T-helper 2 cell treated with Interferon-gamma antibody and Interleukin-4, amounts not matched to agents 5 μg/mL and 100 μg/mL, for 36 hours (primary cell): Measurements from ENCODE around the gene MTTP.

Experiments
- DNase-seq: peaks from one replicate; pipeline ENCODE4 v3.0.0; 2021; ENCODE audit warnings: low spot score
- H3K27ac Mint-ChIP-seq: one replicate; pipeline ENCODE4 v1.8.0; 2021; ENCODE audit warnings: mild to moderate bottlenecking, mixed read lengths
- H3K27me3 Mint-ChIP-seq: one replicate; pipeline ENCODE4 v1.8.0; 2021; ENCODE audit warnings: low read depth, mixed read lengths
- H3K36me3 Mint-ChIP-seq: one replicate; pipeline ENCODE4 v1.8.0; 2021; ENCODE audit warnings: low read depth, mixed read lengths
- H3K4me1 Mint-ChIP-seq: one replicate; pipeline ENCODE4 v1.8.0; 2021; ENCODE audit warnings: low read depth, mixed read lengths
- H3K4me3 Mint-ChIP-seq: one replicate; pipeline ENCODE4 v1.8.0; 2022; ENCODE audit warnings: mild to moderate bottlenecking, moderate library complexity, mixed read lengths
- H3K9me3 Mint-ChIP-seq: one replicate; pipeline ENCODE4 v1.8.0; 2021; ENCODE audit warnings: mixed read lengths

Gene MTTP

DNA sequence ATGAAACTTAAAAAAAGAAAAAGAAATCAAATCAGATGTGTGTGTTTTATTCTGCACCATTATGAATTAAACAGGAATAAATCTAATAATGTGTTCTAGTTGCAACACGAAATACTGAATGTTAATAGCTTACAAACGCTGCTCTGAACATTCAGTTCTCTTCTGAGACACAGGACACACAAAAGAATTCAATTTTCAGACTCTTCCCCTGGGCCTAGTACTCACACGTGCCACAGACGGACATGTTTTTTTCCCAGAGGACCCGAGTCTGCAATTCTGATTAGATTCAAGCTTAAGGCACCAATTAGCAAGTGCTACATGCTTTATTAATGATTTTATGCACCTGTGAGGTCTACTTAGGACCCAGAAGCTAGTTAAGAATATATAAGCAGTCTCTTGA lies 62.5 kb downstream of the MTTP start:
- no peak for DNase-seq
- no peaks in the 10 kb centered on the region for H3K36me3 Mint-ChIP-seq
- peaks cover 14% of the 10 kb centered on the region for H3K27me3 Mint-ChIP-seq
- H3K4me3 Mint-ChIP-seq, result no peak overlapping the region
- no peaks in the 10 kb centered on the region for H3K4me1 Mint-ChIP-seq
- no peak overlapping the region for H3K27ac Mint-ChIP-seq
- H3K9me3 Mint-ChIP-seq, result no peaks in the 10 kb centered on the region

DNA sequence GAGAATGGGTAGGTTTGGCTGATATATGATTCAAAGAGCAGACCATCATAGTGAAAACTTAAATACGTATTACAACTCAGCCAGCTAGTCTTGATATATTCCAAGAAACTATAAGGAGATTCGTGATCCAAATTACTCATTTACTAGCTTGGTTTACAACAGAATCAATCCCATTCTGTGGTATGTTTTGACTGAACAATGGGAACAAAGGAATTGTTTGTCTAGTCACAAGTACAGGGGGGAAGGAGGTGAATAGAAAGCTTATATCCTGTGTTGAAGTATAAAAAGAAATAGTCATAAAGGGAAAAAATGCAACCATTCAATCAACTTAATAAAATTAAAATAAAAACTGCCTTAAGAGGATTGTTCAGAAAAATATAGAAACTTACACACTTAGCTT lies 66.1 kb downstream of the MTTP start:
- no peak overlapping the region for H3K4me3 Mint-ChIP-seq
- no peak for DNase-seq
- no peaks in the 10 kb centered on the region for H3K9me3 Mint-ChIP-seq
- no peaks in the 10 kb centered on the region for H3K36me3 Mint-ChIP-seq
- H3K4me1 Mint-ChIP-seq, result no peaks in the 10 kb centered on the region
- peaks cover 19% of the 10 kb centered on the region for H3K27me3 Mint-ChIP-seq
- H3K27ac Mint-ChIP-seq, result no peak overlapping the region

DNA sequence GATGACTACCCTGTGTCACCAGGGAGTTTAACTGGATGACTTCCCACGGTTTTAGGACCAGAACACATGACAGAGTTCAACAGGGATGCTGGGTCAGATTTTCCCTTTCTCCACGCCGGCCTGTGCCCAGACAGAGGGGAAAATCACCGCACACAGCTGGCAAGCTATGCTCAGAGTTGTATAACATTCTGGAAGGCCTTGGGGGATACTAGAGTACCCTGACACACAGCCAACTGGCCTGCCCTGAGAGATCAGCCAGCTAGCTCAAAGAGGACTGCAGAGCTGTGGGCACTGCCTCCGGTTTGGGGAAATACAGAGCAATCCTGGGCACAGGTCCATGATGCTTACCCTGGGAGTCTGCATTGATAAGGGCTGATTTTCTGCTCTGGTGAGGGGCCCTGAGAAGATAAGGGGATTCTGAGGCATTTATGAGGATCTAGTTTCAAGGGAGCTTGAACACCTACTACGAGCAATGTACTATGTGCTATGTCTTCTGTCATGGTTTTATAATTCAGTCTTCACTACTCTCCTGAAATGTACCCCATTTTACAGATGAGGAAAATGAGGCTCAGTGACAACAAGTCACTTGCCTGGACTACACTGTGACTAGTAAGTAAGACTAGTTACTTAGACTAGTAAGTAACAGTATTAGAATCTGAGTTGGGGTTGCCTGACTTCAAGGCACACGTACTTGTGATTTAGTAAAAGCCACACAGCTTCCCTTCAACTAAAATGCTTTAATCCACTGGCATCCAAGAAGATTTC lies 68.3 kb downstream of the MTTP start:
- Mint-ChIP-seq H3K4me3 (no peak overlapping the region), H3K36me3 (no peaks in the 10 kb centered on the region), H3K27me3 (peaks cover 19% of the 10 kb centered on the region), H3K27ac (no peak overlapping the region), H3K4me1 (no peaks in the 10 kb centered on the region), H3K9me3 (no peaks in the 10 kb centered on the region)
- no peak for DNase-seq

DNA sequence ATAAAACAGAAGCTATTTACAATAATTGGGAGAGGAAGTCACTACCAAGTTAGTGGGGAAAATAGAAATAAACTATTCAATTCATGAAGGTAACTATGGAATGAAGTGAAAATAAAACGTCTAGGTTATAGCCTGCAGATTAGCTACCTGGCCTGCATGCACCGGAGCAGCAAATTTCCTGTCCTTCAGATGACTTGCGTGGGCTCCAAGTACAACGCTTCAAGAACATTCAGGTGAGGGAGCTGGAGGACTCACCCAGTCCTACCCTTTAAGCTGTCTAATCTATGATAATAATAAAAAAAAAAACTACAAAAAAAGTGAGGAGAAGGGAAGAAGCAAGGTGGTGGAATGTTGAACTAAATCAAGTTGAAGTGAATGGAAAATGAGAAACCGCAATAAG lies 69.8 kb downstream of the MTTP start:
- no peaks in the 10 kb centered on the region for H3K36me3 Mint-ChIP-seq
- peaks cover 19% of the 10 kb centered on the region for H3K27me3 Mint-ChIP-seq
- H3K9me3 Mint-ChIP-seq, result no peaks in the 10 kb centered on the region
- H3K27ac Mint-ChIP-seq, result no peak overlapping the region
- no peak overlapping the region for H3K4me3 Mint-ChIP-seq
- DNase-seq, result no peak
- no peaks in the 10 kb centered on the region for H3K4me1 Mint-ChIP-seq

DNA sequence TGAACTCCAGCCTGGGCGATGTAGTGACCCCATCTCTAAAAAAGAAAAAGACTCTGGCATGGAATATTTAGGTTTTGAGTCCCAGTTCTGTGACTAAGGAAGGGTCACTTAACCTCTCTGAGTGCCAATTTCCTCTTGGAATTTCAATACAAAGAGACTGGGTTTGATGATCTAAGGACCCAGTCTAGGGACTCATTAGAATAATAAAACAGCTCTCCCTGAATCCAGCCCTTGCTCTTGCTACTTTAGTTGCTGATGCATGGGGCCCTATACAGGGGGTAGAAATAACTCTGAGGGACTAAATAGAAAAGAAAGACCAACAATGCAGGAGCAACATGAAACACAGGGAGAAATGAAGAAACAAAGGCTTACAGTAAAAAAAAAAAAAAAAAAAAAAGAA lies 70.4 kb downstream of the MTTP start:
- Mint-ChIP-seq H3K27ac (no peak overlapping the region), H3K27me3 (peaks cover 18% of the 10 kb centered on the region), H3K9me3 (no peaks in the 10 kb centered on the region), H3K4me3 (no peak overlapping the region), H3K4me1 (no peaks in the 10 kb centered on the region), H3K36me3 (no peaks in the 10 kb centered on the region)
- no peak for DNase-seq

DNA sequence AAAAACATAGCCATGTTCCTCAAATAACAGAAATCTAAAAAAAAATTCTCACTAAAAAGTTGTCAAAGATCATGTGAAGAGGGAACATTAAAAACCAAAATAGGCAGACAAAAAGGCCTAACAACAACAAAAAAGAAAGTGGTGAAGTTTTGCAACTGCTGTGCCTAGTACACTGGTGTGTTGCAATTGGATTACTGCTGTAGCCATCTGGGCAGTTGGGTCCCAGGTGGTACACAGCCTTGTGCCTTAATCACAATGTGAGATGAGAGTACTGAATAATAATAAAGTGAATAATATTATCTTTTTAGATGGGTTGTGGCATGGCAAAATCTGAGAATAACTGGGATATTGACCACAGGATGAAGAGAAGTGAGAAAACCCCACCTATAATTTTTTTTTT lies 71.0 kb downstream of the MTTP start:
- Mint-ChIP-seq H3K4me1 (no peaks in the 10 kb centered on the region), H3K27ac (no peak overlapping the region), H3K27me3 (peaks cover 12% of the 10 kb centered on the region), H3K36me3 (no peaks in the 10 kb centered on the region), H3K4me3 (no peak overlapping the region), H3K9me3 (no peaks in the 10 kb centered on the region)
- no peak for DNase-seq

DNA sequence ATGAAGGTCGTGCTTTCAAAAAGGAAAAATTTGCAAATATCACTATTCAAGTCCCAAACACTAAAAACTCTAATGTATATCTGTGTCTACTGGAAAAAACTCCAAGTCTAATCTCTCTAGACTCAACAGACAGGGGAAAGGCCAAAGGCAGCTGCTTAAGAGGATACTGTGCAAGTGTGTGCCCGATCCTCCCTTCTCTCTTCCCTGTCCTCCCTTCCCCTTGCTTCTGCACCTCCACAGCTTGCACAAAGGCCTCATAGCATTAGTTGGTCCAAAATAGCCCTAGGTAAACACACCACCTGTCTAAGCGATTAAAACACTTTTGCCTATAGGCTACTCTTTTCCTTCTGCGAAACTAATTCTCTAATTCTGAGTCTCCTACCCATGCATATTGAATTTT lies 72.4 kb downstream of the MTTP start:
- H3K27ac Mint-ChIP-seq, result no peak overlapping the region
- peaks cover 9% of the 10 kb centered on the region for H3K27me3 Mint-ChIP-seq
- no peak overlapping the region for H3K4me3 Mint-ChIP-seq
- no peaks in the 10 kb centered on the region for H3K9me3 Mint-ChIP-seq
- DNase-seq, result no peak
- H3K4me1 Mint-ChIP-seq, result no peaks in the 10 kb centered on the region
- no peaks in the 10 kb centered on the region for H3K36me3 Mint-ChIP-seq

DNA sequence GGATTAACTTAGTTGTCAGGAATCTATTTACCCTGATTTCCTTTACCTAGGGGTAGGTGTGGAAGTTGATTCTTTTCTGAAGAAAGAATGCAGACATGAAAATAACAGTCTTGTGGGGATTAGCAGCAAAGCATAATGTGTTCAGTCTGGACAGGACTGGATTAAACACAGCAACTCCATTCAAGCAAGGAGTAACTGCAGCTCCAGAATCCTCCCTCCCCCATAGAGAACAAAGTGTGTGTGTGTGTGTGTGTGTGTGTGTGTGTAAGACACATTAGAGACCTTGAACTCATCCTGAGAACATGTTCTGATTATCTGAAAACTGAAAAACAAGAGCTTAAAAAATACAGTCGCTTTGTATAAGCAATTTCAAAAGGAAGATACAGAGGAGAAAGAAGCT lies 73.7 kb downstream of the MTTP start:
- DNase-seq, result no peak
- Mint-ChIP-seq H3K9me3 (no peaks in the 10 kb centered on the region), H3K4me1 (no peaks in the 10 kb centered on the region), H3K36me3 (no peaks in the 10 kb centered on the region), H3K27ac (no peak overlapping the region), H3K27me3 (peaks cover 3% of the 10 kb centered on the region), H3K4me3 (no peak overlapping the region)

DNA sequence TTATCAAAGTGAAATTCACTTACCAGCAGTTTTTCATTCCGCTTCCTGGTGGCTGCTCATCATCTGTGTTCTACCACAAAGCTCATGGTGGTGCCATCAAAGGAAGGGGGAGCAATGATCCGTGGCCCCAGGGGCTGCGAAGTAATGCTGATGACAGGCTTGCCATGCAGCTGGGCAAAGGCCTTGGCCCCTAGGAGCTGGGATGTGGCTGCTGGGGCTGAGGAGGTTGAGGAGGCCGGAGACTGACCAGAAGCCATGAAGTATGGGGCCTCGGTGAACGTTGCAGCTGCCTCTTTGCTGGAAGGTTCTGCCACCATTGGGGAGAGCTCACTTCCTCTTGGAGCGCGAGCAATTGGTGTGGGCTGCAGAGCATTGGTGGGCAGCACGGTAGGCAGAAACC lies 74.6 kb downstream of the MTTP start:
- Mint-ChIP-seq H3K9me3 (no peaks in the 10 kb centered on the region), H3K27me3 (peaks cover 3% of the 10 kb centered on the region), H3K4me1 (no peaks in the 10 kb centered on the region), H3K27ac (no peak overlapping the region), H3K36me3 (no peaks in the 10 kb centered on the region), H3K4me3 (no peak overlapping the region)
- no peak for DNase-seq

DNA sequence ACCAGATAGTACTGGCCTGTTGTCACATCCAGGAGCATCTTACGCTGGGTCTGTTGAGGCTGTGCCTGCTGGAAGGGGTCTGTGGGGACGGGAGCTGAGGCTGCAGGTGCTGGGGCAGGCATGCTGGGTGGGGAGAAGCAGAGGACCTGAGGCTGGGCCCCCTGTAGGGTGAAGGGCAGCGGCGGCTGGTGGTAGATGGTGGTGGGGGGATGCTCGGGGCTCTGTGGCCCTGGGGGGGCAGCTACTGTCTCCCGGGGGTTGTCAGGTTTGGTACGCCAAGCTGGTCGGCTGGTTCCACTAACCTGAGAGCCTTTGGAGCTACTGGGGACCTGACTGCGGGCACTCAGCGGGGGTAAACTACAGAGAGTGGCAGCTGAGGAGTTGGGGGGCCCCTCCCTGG lies 75.2 kb downstream of the MTTP start:
- H3K27ac Mint-ChIP-seq, result no peak overlapping the region
- no peaks in the 10 kb centered on the region for H3K36me3 Mint-ChIP-seq

DNA sequence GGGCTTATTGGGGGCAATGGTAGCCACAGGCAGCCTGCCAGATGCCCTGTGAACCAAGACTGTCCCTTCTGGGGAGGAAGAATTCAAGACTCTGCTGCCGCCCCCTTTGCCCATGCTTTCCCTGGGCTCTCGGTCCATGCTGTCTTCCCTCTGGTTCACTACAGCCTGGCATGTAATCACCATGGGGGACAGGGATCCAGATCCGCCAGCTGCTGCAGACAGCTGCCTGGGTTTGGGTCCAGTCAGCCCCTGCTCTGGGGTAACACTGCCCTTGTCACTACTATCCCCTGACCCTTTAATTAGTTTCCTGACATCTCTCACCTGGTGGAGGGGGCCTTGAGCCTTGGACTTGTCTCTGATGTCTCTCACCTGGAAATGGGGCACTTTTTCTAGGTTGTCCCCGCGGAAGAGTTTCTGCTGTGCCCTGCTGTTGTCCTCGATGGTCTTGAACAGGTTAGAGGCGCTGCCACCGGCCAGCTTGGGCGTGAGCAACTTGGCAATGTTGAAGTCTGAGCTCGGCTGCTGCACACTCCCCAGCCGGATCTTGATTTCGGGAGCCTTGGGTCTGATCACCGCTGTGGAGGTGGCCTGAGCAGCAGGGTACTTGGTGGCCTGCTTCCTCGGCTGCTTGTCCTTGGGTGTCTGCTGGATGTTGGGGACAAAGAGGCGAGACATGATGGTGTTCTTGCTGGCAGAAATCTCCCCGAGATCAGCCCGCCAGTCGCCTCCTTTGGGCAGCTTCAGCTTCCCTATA lies 76.6 kb downstream of the MTTP start:
- Mint-ChIP-seq H3K9me3 (no peaks in the 10 kb centered on the region), H3K27ac (no peak overlapping the region), H3K36me3 (no peaks in the 10 kb centered on the region), H3K4me1 (no peaks in the 10 kb centered on the region), H3K27me3 (no peaks in the 10 kb centered on the region), H3K4me3 (no peak overlapping the region)
- DNase-seq, result no peak

More for the DNA sequence above, 75.2 kb downstream of the MTTP start:
- H3K4me1 Mint-ChIP-seq, result no peaks in the 10 kb centered on the region
- peaks cover under 1% of the 10 kb centered on the region for H3K27me3 Mint-ChIP-seq
- H3K4me3 Mint-ChIP-seq, result no peak overlapping the region
- H3K9me3 Mint-ChIP-seq, result no peaks in the 10 kb centered on the region
- no peak for DNase-seq

DNA sequence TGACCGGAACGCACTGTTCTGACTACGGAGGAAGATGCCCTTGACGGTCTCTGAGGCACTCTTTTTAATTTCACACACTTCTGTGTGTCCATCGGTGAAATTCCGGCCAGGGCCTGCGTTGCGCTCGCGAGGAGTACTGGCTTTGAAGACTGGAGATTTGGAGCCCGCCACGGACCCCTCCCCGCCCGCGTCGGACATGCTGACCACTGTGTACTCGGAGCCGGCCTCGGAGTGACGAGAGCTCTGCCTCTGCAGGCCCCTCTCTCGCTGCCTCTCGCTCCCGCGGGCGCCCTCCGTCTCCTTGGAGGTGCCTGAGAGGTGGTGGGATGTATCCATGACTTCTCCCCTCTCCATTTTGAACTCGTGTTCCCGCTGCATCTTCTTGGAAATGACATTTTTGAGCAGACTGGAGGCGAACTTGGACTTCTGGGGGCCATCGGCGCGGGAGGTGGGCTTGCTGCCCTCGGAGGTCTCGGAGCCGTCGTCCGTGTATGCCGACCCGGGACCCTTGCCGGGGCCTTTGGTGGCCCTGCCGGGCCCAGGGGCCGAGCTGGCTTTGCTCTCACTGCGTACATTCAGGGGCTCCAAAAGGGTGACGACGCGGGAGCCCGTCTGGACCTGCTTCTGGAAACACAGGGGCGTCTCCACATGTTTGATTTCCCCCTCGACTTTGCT lies 77.3 kb downstream of the MTTP start:
- no peaks in the 10 kb centered on the region for H3K27me3 Mint-ChIP-seq
- no peaks in the 10 kb centered on the region for H3K9me3 Mint-ChIP-seq
- no peaks in the 10 kb centered on the region for H3K4me1 Mint-ChIP-seq
- H3K27ac Mint-ChIP-seq, result no peak overlapping the region
- H3K36me3 Mint-ChIP-seq, result no peaks in the 10 kb centered on the region
- no peak for DNase-seq
- H3K4me3 Mint-ChIP-seq, result no peak overlapping the region

DNA sequence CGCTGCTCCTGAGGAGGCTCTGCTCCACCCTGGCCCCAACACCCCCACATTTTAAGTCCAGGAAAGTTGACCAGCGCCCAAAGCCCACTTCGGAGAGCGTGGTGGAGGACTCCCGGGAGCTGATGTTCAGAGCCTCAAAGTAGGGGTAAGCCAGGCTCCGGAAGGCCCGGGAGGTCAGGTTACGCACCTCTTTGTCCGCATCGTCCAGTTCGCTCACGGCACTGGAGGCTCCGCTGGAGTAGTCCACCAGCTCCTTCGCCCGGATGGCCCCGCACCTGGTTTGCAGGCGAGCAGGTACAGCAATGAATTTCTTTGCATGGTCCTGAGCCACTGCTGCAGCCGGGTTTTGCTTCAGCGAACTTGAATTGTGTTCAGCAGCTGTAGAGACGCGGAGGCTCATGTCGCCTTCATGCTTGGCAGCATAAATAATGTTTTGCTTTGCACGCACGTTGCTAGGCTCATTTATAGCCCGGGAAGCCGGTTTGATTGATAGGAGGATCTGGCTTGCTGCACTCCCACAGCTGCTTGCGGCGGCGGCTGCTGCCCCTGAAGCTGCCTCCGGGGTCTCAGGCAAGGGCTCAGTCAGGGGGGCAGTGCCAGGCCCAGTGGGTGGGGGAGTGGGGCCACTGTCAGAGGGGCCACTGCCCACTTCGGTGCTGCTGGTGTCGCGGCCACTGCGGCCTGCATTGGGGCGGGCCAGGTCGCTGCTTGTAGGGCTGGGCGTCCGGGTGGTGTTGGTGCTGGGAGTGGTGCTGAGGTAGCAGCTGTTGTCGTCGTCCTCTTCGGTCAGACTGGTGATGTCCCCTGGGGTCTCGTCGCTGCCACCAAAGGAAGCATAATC lies 78.2 kb downstream of the MTTP start:
- no peaks in the 10 kb centered on the region for H3K36me3 Mint-ChIP-seq
- no peak overlapping the region for H3K27ac Mint-ChIP-seq
- H3K27me3 Mint-ChIP-seq, result no peaks in the 10 kb centered on the region
- H3K9me3 Mint-ChIP-seq, result no peaks in the 10 kb centered on the region
- DNase-seq, result no peak
- no peak overlapping the region for H3K4me3 Mint-ChIP-seq
- no peaks in the 10 kb centered on the region for H3K4me1 Mint-ChIP-seq

DNA sequence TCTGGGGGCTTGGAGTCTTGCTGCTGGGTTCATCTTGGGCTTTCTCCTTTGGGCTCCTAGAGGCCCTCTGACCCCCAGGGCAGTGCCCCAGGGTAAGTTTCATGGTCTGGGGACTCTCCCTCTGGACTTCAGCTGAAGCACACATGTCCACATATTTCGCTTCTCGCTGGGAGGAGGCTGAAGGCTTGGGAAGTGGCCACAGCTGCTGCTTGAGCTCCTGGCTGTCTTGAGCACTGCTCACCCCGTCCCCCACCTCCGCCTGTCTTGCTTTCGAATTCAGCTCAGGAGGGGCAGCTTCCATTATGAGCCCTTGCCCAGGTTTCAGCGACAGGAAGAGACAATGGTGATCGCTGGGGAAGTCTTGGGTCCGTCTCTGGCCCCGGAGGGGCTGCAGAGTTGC lies 79.3 kb downstream of the MTTP start:
- DNase-seq, result no peak
- no peaks in the 10 kb centered on the region for H3K36me3 Mint-ChIP-seq
- no peaks in the 10 kb centered on the region for H3K27me3 Mint-ChIP-seq
- no peaks in the 10 kb centered on the region for H3K9me3 Mint-ChIP-seq
- H3K4me1 Mint-ChIP-seq, result no peaks in the 10 kb centered on the region
- no peak overlapping the region for H3K4me3 Mint-ChIP-seq
- H3K27ac Mint-ChIP-seq, result no peak overlapping the region
